Stimulated activated CD8-positive, alpha-beta memory T cell treated with anti-CD3 and anti-CD28 coated beads, Interleukin-15, amount 100 ng/mL, for 24 hours (primary cell): Measurements from ENCODE around the gene GZF1.
"Not testable (repeated sequence)": the region's sequence is repeated elsewhere in the genome, so short reads cannot be mapped to it uniquely, and the experiment has no call there.

Experiments
- DNase-seq: peaks from one replicate; pipeline ENCODE4 v3.0.0-alpha.2; 2020; ENCODE audit warnings: low read depth

GZF1 gene

GRCh38 chr20:23346002-23346401 lies 16.0 kb upstream of the GZF1 start:
- DNase-seq, result no peak

- no peak for DNase-seq
These were observed 14.2 kb upstream of the GZF1 start for GRCh38 chr20:23347791-23348190.

- DNase-seq, result not testable (repeated sequence)
These were observed 13.5 kb upstream of the GZF1 start for GRCh38 chr20:23348510-23348909.

DNA sequence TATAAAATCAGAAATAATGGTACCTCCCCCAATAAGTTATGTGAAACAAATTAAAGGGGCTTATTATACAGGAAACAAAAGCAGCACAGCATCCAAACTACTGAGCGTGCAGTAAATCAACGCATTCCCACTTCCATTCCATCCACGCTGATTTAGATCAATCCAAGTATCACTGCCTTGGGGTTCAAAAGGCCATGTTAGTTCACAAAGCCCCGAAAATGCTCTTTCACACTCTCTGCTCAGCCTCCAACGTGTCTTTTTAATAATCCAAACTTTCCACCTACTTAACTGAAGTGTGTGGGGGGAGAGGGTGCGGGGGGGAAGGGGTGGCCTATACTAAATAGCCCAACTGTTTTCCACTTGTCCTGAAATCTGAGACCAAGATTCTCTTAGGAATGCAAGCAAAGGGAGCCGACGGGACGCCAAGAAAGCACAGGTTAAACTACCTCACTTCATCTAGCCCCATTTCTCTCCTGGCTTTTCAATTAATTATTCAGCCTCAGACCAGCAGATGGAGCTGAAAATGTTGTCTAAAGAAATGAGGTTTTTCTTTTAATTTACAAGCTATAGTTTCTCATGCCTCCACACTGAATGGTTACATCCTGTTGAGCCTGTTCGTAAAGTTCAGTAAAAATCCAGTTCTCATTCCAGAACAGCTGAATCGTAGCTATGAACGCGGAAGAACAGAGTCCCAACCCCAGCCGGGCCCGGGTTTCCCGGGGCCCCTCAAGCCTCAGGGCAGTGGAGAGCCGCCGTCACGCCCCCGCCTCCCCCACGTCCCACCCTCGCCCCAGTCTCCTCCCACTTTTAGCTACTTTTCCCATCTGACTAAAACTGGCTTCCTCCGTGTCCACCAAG lies 12.4 kb upstream of the GZF1 start:
- DNase-seq, result peak; percentile 47

- peak; percentile 88 for DNase-seq
These were observed 11.6 kb upstream of the GZF1 start, which contains the start of gene NXT1 for GRCh38 chr20:23350196-23350903. Gene NXT1 (plus strand): TSS chr20:23350791. CDS start chr20:23354042, 3,251 bp downstream.

DNA sequence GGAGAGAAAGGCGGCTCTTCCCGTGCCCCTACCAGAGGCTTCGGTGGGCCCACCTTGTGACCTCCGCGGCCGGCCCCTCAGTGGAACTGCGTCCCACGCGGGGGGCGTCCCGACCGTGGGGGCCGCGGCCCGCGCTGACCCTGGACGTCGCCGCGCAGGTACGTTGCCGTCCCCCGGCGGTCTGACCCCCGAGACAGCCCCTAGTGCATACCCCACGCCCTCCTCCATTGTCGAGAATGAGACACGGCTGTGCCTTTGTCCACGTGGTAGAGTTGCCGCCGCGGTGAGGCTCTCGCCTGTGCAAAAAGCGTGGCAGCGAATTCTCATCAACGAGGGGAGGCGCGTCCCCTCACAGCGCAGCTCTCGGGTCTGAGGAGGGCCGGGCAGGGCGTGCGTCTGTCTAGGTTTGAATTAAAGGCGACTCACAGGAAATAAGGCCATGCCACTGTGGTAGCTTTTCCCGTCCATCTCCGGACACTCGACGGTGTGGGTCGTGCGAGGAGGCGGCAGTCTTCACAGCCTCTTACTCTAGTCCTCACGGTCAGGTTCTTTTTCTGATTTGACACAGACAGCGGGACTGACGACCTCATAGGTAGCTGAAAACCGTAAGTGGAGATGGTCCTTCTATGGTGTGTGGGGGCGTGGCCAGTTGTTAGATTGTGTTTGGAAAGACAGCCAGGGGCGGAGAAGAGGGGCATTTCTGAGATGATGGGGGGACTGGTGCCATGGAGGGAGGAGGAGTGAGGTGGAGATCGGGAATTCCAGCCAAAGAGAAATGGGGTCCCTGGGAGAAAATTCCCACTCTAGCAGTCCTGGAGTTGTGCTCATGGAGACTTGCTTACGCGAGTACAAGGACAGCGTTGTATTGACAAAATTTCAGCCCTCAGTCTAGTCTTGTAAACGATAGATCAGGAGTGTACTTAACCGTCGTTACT lies 10.8 kb upstream of the GZF1 start:
- peak; percentile 18 for DNase-seq

DNA sequence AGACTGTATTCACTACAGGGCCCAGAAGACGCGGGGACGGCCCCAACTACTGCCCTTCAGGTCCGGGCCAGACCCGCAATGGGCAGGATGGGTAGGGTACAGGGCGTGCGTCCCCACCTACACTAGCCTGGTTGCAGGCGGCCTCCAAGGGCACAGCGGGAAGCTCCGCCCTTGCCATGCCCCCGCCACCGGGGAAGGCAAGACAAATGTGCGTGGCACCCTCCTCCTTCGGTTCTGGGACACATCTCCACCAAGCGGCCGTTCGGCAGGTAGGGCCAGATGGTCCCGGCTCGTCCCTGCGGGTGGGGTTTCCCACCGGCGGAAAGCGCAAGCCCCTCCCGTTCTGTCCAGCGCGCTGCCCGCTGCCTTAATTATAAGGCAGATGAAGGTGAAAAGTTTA lies 5.8 kb upstream of the GZF1 start:
- DNase-seq, result no peak

DNA sequence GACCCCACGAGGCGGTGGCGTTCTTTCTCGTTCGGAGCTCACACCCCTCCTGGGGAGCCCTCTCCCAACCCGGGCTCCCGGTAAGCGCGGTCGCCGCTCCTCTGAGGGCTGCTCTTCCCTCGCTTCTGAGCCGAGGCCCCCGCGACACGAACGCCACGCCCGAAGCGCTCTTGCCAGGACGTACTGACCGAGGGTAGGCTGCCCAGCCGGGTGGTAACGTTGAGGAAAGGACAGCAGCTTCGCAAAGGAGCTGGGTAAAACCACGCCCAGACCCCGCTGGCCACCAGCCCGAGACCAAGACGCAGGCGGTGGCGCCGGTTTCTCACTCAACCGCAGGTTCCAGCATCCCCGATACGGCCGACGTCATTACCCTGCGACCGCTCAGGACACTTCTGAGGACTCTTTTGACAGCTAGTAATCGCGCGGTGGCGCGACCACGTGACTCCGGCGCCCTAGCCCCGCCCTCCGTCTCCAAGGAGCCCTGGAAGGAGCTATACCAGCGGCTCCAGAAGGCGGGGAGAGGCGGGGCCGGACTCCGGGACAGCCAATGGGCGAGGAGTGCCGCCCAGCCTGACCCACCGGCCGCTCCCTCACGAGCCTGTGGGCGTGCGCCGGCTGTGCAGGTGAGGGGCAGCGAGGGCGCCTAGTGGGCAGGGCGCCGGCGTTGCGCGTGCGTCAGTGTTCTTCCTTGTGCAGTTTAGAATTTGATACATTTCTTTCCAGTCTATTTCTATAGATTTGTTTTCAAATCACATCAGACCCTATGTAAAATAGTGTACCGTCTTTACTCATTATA lies 4.0 kb upstream of the GZF1 start:
- DNase-seq, result peak; percentile 99

GRCh38 chr20:23358563-23358906 lies 3.4 kb upstream of the GZF1 start:
- DNase-seq, result no peak

DNA sequence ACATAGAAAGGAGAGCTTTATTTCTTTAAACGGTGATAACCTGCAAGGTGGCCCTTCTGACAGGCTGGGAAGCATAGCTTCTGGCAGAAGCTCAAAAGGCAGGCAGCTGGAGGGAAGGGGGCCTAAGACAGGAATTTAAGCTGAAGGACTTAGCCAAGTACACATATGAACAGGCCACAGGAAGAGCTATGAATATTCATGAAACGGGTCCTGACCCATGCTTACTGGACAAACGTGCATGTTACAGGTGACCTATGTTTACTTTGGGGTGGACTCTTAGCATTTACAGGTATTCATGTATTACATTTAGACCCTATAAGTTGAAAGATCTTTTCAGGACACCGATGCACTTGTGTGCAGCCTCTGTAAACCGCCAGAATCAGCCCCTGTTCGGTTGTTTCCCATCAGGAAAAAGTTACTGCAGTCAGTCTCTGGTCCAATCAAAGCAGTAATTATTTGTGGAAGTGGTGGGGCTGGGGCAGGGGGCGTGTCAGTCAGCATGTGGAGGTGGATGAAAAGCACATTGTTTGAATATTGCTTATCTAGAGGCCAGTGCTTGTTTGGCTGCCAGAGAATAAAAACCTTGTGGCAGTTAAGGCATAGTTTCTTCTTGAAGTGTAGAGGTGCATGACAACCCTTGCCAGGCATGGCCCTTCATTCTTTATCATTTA lies 2.9 kb upstream of the GZF1 start:
- no peak for DNase-seq

DNA sequence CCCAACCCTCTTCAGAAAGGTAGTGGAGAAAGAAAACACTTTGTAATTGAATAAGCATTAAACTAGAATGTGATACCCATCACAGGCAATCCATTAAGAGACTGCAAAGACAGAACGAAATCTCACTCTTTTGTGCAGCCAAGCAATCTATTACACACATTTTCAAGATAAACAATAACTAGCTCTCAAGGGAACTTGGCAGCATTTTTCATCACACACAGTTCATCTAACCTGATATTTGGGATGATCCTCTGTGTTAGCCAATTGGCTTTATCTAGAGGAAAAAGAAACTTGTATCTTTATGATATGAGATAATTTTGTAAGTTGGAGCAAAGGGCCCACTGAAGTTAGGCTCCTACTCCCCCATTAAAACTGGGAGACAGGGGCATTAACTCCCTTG lies 1.5 kb upstream of the GZF1 start:
- no peak for DNase-seq

DNA sequence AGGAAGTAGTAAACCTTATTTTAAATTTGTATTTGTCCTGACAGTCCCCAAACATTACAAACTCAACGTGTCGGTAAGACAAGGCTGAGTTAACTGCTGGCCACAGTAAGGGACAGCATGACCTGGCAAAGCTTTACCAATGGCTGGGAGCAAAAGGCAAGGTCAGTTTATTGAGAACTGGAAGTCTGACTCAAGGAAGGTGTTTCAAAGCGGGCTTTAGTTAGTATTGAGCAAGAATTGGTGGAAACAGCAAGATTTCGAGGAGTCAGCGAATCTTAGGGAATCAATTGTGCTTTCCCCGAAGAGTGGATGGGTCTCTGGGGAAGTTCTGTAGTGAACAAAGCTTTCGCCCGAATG lies 885 bp upstream of the GZF1 start:
- DNase-seq, result no peak

- DNase-seq, result no peak
These were observed 642 bp downstream of the GZF1 start for GRCh38 chr20:23362392-23363256.

GRCh38 chr20:23363257-23363649 lies 1.3 kb downstream of the GZF1 start:
- no peak for DNase-seq

- no peak for DNase-seq
These were observed 3.6 kb downstream of the GZF1 start for GRCh38 chr20:23365390-23366165.

- DNase-seq, result no peak
These were observed 4.4 kb downstream of the GZF1 start for GRCh38 chr20:23366384-23366783.

- no peak for DNase-seq
These were observed 5.8 kb downstream of the GZF1 start for GRCh38 chr20:23367770-23368169.

- DNase-seq, result no peak
These were observed 6.5 kb downstream of the GZF1 start for GRCh38 chr20:23368316-23369071.
